ENCODE results near the gene SLC24A1. TPM values are rescaled to one million over a fixed set of nuclear protein-coding genes. Genes with fewer than 3 reads are reported as not detected.

The SLC24A1 gene
- total RNA-seq, 1 donor from 2014 or later: 4.7 TPM

DNA sequence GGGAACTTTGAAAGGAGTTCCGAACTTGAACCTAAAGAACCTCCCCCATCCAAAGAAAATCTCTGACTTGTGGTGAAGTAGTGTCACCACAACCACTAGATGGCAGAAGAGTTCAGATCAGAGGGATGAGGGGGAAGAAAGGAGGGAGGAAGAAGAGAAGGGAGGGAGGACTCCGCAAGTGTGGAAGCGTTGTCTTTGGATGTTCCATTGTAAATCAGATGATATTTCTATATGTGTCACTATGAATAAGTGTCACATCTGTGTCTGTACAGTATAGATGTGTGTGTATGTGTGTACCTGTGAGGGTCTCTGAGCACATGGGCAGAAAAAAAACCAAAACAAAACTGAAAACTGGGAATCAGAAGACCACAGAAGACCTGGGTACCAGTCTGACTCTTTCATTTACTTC lies 16.9 kb downstream of the SLC24A1 start:
- Mint-ChIP-seq H3K27me3 (ENCODE audit: unreplicated experiment) (peaks cover 5% of the 10 kb centered on the region), H3K27ac (ENCODE audit: unreplicated experiment) (no peak overlapping the region), H3K4me3 (ENCODE audit: unreplicated experiment) (no peak overlapping the region), H3K36me3 (ENCODE audit: unreplicated experiment) (no peaks in the 10 kb centered on the region), H3K4me1 (ENCODE audit: low read depth, unreplicated experiment) (peaks cover 35% of the 10 kb centered on the region), H3K9me3 (ENCODE audit: unreplicated experiment) (peaks cover 5% of the 10 kb centered on the region)
- DNase-seq: no peak
- TF ChIP-seq, protein P1, sequence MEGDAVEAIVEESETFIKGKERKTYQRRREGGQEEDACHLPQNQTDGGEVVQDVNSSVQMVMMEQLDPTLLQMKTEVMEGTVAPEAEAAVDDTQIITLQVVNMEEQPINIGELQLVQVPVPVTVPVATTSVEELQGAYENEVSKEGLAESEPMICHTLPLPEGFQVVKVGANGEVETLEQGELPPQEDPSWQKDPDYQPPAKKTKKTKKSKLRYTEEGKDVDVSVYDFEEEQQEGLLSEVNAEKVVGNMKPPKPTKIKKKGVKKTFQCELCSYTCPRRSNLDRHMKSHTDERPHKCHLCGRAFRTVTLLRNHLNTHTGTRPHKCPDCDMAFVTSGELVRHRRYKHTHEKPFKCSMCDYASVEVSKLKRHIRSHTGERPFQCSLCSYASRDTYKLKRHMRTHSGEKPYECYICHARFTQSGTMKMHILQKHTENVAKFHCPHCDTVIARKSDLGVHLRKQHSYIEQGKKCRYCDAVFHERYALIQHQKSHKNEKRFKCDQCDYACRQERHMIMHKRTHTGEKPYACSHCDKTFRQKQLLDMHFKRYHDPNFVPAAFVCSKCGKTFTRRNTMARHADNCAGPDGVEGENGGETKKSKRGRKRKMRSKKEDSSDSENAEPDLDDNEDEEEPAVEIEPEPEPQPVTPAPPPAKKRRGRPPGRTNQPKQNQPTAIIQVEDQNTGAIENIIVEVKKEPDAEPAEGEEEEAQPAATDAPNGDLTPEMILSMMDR (IDR thresholded peaks at IDR 0.05; ENCODE audit: partially characterized antibody, unreplicated experiment): peak; percentile 78

DNA sequence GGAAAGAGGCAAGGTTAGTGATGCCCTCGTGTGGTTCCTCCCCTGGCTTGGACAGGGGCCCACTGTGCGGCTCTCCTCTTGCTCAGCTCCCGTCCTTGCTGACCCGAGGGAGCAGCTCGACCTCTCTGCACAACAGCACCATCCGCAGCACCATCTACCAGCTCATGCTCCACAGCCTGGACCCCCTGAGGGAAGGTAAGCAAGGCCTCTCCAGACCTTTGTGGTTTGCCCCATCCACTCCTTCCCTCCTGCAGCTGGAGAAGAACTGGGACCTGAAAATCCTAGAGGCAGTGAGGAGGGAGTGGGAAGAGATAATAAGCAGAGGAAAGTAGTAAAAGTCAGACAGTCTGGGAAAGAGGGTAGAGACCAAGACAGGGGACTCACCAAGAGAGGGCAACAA lies 17.8 kb downstream of the SLC24A1 start:
- TF ChIP-seq, protein P1 (IDR thresholded peaks at IDR 0.05; ENCODE audit: partially characterized antibody, unreplicated experiment): no peak
- Mint-ChIP-seq H3K36me3 (ENCODE audit: unreplicated experiment) (no peaks in the 10 kb centered on the region), H3K27ac (ENCODE audit: unreplicated experiment) (no peak overlapping the region), H3K4me3 (ENCODE audit: unreplicated experiment) (no peak overlapping the region), H3K27me3 (ENCODE audit: unreplicated experiment) (peaks cover 5% of the 10 kb centered on the region), H3K4me1 (ENCODE audit: low read depth, unreplicated experiment) (peaks cover 35% of the 10 kb centered on the region), H3K9me3 (ENCODE audit: unreplicated experiment) (peaks cover 7% of the 10 kb centered on the region)
- DNase-seq: no peak

DNA sequence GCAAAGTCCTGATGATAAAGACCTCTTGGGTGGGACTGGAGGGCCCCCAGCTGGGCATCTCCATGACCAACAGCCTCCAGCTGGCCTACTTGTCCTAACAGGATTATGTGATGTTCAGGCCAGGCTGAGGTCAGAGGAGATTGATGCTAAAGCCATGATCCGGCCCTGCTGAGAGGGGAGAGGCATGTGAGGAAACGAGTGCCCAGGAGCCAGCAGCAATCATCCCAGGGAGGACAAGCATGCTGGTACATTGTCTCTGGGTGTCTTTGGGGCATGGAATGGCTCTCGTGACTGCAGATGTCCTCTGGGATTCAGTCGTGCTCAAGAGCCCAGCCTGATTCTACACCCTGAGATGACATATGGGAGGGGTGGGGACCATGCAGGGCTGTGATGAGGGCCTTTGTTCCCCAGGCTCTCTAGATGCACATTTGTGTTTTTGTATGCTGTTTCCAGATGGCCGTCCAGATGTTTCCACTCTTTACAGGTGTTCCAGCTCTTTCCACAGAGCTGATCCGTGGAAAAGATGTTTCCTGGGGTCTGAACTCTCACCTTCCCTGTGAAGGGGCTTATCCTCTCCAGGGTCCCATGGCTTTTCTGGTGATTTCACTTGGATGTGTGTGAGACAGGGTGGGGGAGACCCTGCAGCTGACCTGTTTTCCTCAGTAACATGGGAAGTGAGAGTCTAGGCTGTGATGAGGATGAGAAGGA lies 20.2 kb downstream of the SLC24A1 start:
- H3K27ac Mint-ChIP-seq (ENCODE audit: unreplicated experiment): peak overlapping the region; percentile 82
- no peaks in the 10 kb centered on the region for H3K36me3 Mint-ChIP-seq (ENCODE audit: unreplicated experiment)
- peak; percentile 44 for DNase-seq
- TF ChIP-seq, protein P1 (IDR thresholded peaks at IDR 0.05; ENCODE audit: partially characterized antibody, unreplicated experiment): no peak
- H3K4me1 Mint-ChIP-seq (ENCODE audit: low read depth, unreplicated experiment): peaks cover 36% of the 10 kb centered on the region
- H3K27me3 Mint-ChIP-seq (ENCODE audit: unreplicated experiment): peaks cover 5% of the 10 kb centered on the region
- peak overlapping the region; percentile 68 for H3K4me3 Mint-ChIP-seq (ENCODE audit: unreplicated experiment)
- peaks cover 7% of the 10 kb centered on the region for H3K9me3 Mint-ChIP-seq (ENCODE audit: unreplicated experiment)

DNA sequence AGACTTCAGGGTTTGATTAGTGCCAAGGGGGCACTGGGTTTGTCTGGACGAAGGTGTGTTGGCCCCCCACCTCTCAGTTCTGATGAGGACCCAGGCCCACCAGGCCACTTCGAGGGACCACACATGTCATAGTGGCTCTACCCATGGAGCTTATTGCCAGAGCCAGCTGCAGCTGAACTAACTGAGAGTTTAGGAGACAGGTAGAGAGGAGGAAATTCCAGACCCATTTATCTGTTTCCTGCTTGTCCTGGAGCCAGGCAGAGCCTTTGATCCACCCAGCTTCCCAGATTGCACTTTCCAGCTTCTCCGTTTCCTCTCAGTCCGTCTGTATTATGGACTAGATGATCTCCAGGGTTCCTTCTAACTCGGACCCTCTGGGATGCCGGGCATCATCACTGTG lies 20.9 kb downstream of the SLC24A1 start:
- H3K36me3 Mint-ChIP-seq (ENCODE audit: unreplicated experiment): no peaks in the 10 kb centered on the region
- H3K27me3 Mint-ChIP-seq (ENCODE audit: unreplicated experiment): peaks cover 3% of the 10 kb centered on the region
- TF ChIP-seq, protein P1 (IDR thresholded peaks at IDR 0.05; ENCODE audit: partially characterized antibody, unreplicated experiment): no peak
- no peak for DNase-seq
- H3K4me1 Mint-ChIP-seq (ENCODE audit: low read depth, unreplicated experiment): peaks cover 36% of the 10 kb centered on the region
- peak overlapping the region; percentile 82 for H3K27ac Mint-ChIP-seq (ENCODE audit: unreplicated experiment)
- peaks cover 7% of the 10 kb centered on the region for H3K9me3 Mint-ChIP-seq (ENCODE audit: unreplicated experiment)
- peak overlapping the region; percentile 42 for H3K4me3 Mint-ChIP-seq (ENCODE audit: unreplicated experiment)

DNA sequence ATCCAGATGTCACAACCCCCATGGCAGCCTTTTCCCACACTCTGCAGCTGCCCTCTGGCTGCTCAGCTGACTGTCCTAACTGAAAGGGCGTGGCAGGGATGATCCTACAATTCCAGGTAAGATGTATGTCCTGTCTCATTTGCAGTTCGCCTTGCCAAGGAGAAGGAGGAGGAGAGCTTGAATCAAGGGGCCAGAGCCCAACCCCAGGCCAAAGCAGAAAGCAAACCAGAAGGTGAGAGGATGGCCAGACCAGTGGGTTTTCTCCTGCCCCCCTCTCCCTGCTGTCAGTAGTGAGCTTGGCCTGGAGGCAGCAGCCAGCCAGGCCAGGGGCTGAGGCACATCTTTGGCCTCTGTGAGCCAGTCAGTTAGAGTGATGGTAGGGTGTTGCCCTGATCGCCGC lies 22.5 kb downstream of the SLC24A1 start:
- Mint-ChIP-seq H3K27me3 (ENCODE audit: unreplicated experiment) (peaks cover 3% of the 10 kb centered on the region), H3K27ac (ENCODE audit: unreplicated experiment) (no peak overlapping the region), H3K4me1 (ENCODE audit: low read depth, unreplicated experiment) (peaks cover 28% of the 10 kb centered on the region), H3K9me3 (ENCODE audit: unreplicated experiment) (peaks cover 5% of the 10 kb centered on the region), H3K4me3 (ENCODE audit: unreplicated experiment) (no peak overlapping the region), H3K36me3 (ENCODE audit: unreplicated experiment) (no peaks in the 10 kb centered on the region)
- TF ChIP-seq, protein P1 (IDR thresholded peaks at IDR 0.05; ENCODE audit: partially characterized antibody, unreplicated experiment): no peak
- no peak for DNase-seq
